SU-DHL-6 (cell line): ENCODE results near the gene FGD5.

Experiments
- H2AFZ ChIP-seq: fragments of 200-600 bp; sonication (generic); 2 replicates; pipeline ENCODE4 v1.6.1; 2014; ENCODE audit warnings: low read depth, mild to moderate bottlenecking, moderate library complexity, mixed read lengths, antibody characterized with exemption, low read length; ENCODE audit not compliant: severe bottlenecking
- H3F3A ChIP-seq: fragments of 200-600 bp; shearing (Covaris generic); 2 replicates; pipeline ENCODE4 v1.6.0; 2016; ENCODE audit warnings: antibody characterized with exemption, mild to moderate bottlenecking; ENCODE audit not compliant: insufficient read depth
- H3K27ac ChIP-seq: fragments of 200-600 bp; sonication (generic); 2 replicates; pipeline ENCODE4 v1.5.1; 2016; ENCODE audit warnings: low read depth, mild to moderate bottlenecking, low read length, moderate library complexity, mixed read lengths
- H3K27me3 ChIP-seq: fragments of 200-600 bp; sonication (generic), shearing (Covaris generic); 2 replicates; pipeline ENCODE4 v1.6.0; 2014; ENCODE audit warnings: mild to moderate bottlenecking, low read length
- H3K36me3 ChIP-seq: fragments of 200-600 bp; sonication (generic); 2 replicates; pipeline ENCODE4 v1.6.1; 2014; ENCODE audit warnings: mild to moderate bottlenecking, low read length, mixed read lengths
- H3K4me2 ChIP-seq: fragments of 300-600, 200-600 bp; shearing (Covaris generic), sonication (generic); 2 replicates; pipeline ENCODE4 v1.6.0; 2014; ENCODE audit warnings: low read length, low read depth, mild to moderate bottlenecking; ENCODE audit not compliant: poor library complexity, severe bottlenecking
- H3K4me3 ChIP-seq: fragments of 200-600 bp; sonication (generic); 2 replicates; pipeline ENCODE4 v1.5.1; 2014; ENCODE audit warnings: antibody characterized with exemption, low read length, mild to moderate bottlenecking, mixed read lengths; ENCODE audit not compliant: insufficient read depth, poor library complexity, severe bottlenecking
- H3K79me2 ChIP-seq: fragments of 200-600 bp; sonication (generic); 2 replicates; pipeline ENCODE4 v1.6.1; 2014; ENCODE audit warnings: mild to moderate bottlenecking, low read length, moderate library complexity; ENCODE audit not compliant: insufficient read depth
- H3K9ac ChIP-seq: fragments of 200-600 bp; sonication (generic); 2 replicates; pipeline ENCODE4 v1.7.0; 2014; ENCODE audit warnings: mild to moderate bottlenecking, low read length
- H3K9me2 ChIP-seq: fragments of 200-600 bp; sonication (generic); replicated peaks from 2 replicates; pipeline ENCODE4 v1.6.1; 2014; ENCODE audit warnings: low read length; ENCODE audit not compliant: insufficient read depth
- H3K9me3 ChIP-seq: fragments of 200-600 bp; sonication (generic); 2 replicates; pipeline ENCODE4 v1.6.1; 2014; ENCODE audit warnings: low read length, mixed read lengths; ENCODE audit not compliant: insufficient read depth
- H4K20me1 ChIP-seq: fragments of 200-600 bp; sonication (generic); 2 replicates; pipeline ENCODE4 v1.6.1; 2014; ENCODE audit warnings: low read depth, mild to moderate bottlenecking, antibody characterized with exemption, low read length, moderate library complexity, mixed read lengths
- CTCF ChIP-seq: fragments of 200-600 bp; sonication (generic); IDR thresholded peaks from one replicate; pipeline ENCODE4 v1.5.1; 2017; ENCODE audit warnings: antibody characterized with exemption, mild to moderate bottlenecking, low read length, moderate library complexity; ENCODE audit not compliant: insufficient read depth, poor library complexity, severe bottlenecking
- EZH2phosphoT487 ChIP-seq: fragments of 200-600 bp; sonication (generic), shearing (Covaris generic); conservative IDR thresholded peaks from 2 replicates; pipeline ENCODE4 v1.6.1; 2018; ENCODE audit warnings: mild to moderate bottlenecking, antibody characterized with exemption, low read length, moderate library complexity, mixed read lengths

Gene FGD5

GRCh38 chr3:14891135-14892132, 72.7 kb downstream of the FGD5 start:
- no peak overlapping the region for H2AFZ ChIP-seq
- H4K20me1 ChIP-seq = no peaks in the 10 kb centered on the region
- no peak overlapping the region for H3K4me2 ChIP-seq
- H3K27ac ChIP-seq = no peak overlapping the region
- TF ChIP-seq EZH2phosphoT487 = no peak
- H3K79me2 ChIP-seq = no peaks in the 10 kb centered on the region
- no peaks in the 10 kb centered on the region for H3K9me2 ChIP-seq
- no peaks in the 10 kb centered on the region for H3K9me3 ChIP-seq
- H3K4me3 ChIP-seq = no peak overlapping the region
- H3K27me3 ChIP-seq = no peaks in the 10 kb centered on the region
- no peak overlapping the region for H3K9ac ChIP-seq
- no peaks in the 10 kb centered on the region for H3K36me3 ChIP-seq
- H3F3A ChIP-seq = no peaks in the 10 kb centered on the region

- TF ChIP-seq CTCF (no peak), EZH2phosphoT487 (no peak)
- Histone ChIP-seq H3K27ac (no peak overlapping the region), H3K4me2 (no peak overlapping the region), H3K4me3 (no peak overlapping the region), H3K9me3 (no peaks in the 10 kb centered on the region), H3K79me2 (no peaks in the 10 kb centered on the region), H3K9me2 (no peaks in the 10 kb centered on the region), H4K20me1 (no peaks in the 10 kb centered on the region), H2AFZ (no peak overlapping the region), H3K27me3 (no peaks in the 10 kb centered on the region), H3K36me3 (no peaks in the 10 kb centered on the region), H3K9ac (no peak overlapping the region), H3F3A (no peaks in the 10 kb centered on the region)
These were observed 73.5 kb downstream of the FGD5 start for GRCh38 chr3:14892226-14892625.

- H3K9me3 ChIP-seq = no peaks in the 10 kb centered on the region
- no peak overlapping the region for H3K4me2 ChIP-seq
- no peak overlapping the region for H3K27ac ChIP-seq
- H3K9ac ChIP-seq = no peak overlapping the region
- H3K27me3 ChIP-seq = no peaks in the 10 kb centered on the region
- H3K4me3 ChIP-seq = no peak overlapping the region
- no peaks in the 10 kb centered on the region for H3K79me2 ChIP-seq
- no peaks in the 10 kb centered on the region for H3F3A ChIP-seq
- H3K9me2 ChIP-seq = no peaks in the 10 kb centered on the region
- H4K20me1 ChIP-seq = no peaks in the 10 kb centered on the region
- H2AFZ ChIP-seq = no peak overlapping the region
- TF ChIP-seq CTCF (no peak), EZH2phosphoT487 (no peak)
- no peaks in the 10 kb centered on the region for H3K36me3 ChIP-seq
These were observed 75.3 kb downstream of the FGD5 start for GRCh38 chr3:14894085-14894484.

- Histone ChIP-seq H4K20me1 (no peaks in the 10 kb centered on the region), H3K9me3 (no peaks in the 10 kb centered on the region), H3F3A (no peaks in the 10 kb centered on the region), H3K4me2 (no peak overlapping the region), H3K36me3 (no peaks in the 10 kb centered on the region), H3K27me3 (no peaks in the 10 kb centered on the region), H3K9ac (no peak overlapping the region), H3K9me2 (no peaks in the 10 kb centered on the region), H2AFZ (no peak overlapping the region), H3K4me3 (no peak overlapping the region), H3K79me2 (no peaks in the 10 kb centered on the region), H3K27ac (no peak overlapping the region)
- TF ChIP-seq CTCF (no peak), EZH2phosphoT487 (no peak)
These were observed 78.5 kb downstream of the FGD5 start for GRCh38 chr3:14897266-14897665.
